Progenitor cell of endocrine pancreas (in vitro differentiated cells): ENCODE results near the gene CD96. TPM values are rescaled to one million over a fixed set of nuclear protein-coding genes. Genes with fewer than 3 reads are reported as not detected.

Source experiments
- DNase-seq: peaks from one replicate; pipeline ENCODE4 v3.0.0; 2021; ENCODE audit warnings: low spot score; ENCODE audit not compliant: unreplicated experiment
- H3K27ac Mint-ChIP-seq: 2 replicates; pipeline ENCODE4 v1.8.0; 2021; ENCODE audit warnings: mild to moderate bottlenecking, moderate library complexity, mixed read lengths
- H3K27me3 Mint-ChIP-seq: 2 replicates; pipeline ENCODE4 v1.8.0; 2021; ENCODE audit warnings: mixed read lengths
- H3K36me3 Mint-ChIP-seq: 2 replicates; pipeline ENCODE4 v1.8.0; 2022; ENCODE audit warnings: mixed read lengths; ENCODE audit not compliant: insufficient read depth
- H3K4me1 Mint-ChIP-seq: 2 replicates; pipeline ENCODE4 v1.8.0; 2021; ENCODE audit warnings: low read depth, mixed read lengths
- H3K4me3 Mint-ChIP-seq: 2 replicates; pipeline ENCODE4 v1.8.0; 2021; ENCODE audit warnings: low read depth, mild to moderate bottlenecking, moderate library complexity, mixed read lengths
- H3K9me3 Mint-ChIP-seq: 2 replicates; pipeline ENCODE4 v1.8.0; 2021; ENCODE audit warnings: low read depth, mixed read lengths
- total RNA-seq: library from RNA; stranded (reverse); gene quantifications from 2 replicates; pipeline ENCODE4 v1.2.1, GENCODE V29; 2021
- TF ChIP-seq, protein P1 (sequence below): fragments of 200-600 bp; sonication (generic); IDR thresholded peaks from one replicate; pipeline ENCODE4 v1.5.0; 2021; ENCODE audit warnings: antibody characterized with exemption, mild to moderate bottlenecking; ENCODE audit not compliant: unreplicated experiment

Gene CD96
- total RNA-seq, 1 donor from 2014 or later, result not detected

- Mint-ChIP-seq H3K27ac (no peak overlapping the region), H3K9me3 (peaks cover 4% of the 10 kb centered on the region), H3K4me3 (no peak overlapping the region), H3K4me1 (no peaks in the 10 kb centered on the region), H3K36me3 (no peaks in the 10 kb centered on the region), H3K27me3 (peaks cover 19% of the 10 kb centered on the region)
- TF ChIP-seq, protein P1, sequence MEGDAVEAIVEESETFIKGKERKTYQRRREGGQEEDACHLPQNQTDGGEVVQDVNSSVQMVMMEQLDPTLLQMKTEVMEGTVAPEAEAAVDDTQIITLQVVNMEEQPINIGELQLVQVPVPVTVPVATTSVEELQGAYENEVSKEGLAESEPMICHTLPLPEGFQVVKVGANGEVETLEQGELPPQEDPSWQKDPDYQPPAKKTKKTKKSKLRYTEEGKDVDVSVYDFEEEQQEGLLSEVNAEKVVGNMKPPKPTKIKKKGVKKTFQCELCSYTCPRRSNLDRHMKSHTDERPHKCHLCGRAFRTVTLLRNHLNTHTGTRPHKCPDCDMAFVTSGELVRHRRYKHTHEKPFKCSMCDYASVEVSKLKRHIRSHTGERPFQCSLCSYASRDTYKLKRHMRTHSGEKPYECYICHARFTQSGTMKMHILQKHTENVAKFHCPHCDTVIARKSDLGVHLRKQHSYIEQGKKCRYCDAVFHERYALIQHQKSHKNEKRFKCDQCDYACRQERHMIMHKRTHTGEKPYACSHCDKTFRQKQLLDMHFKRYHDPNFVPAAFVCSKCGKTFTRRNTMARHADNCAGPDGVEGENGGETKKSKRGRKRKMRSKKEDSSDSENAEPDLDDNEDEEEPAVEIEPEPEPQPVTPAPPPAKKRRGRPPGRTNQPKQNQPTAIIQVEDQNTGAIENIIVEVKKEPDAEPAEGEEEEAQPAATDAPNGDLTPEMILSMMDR, result no peak
- no peak for DNase-seq
Observed at GRCh38 chr3:111581403-111582119, 39.6 kb downstream of the CD96 start.

DNA sequence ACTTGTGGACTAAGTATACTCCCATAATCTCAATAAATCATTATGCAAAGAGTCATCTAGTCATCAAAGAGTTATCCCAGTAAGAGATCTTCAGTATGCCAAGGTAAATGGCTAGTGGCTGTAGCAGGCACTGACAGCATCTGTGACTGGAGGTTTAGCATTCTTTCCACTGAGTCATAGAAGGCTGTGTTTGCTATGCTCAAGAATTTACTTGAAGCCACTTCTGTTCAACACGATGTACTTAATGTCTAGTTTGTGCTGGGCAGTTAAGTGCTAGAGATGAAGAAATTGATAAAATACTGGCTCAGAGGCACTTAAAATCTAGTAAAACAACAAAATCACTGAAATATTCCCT lies 40.1 kb downstream of the CD96 start:
- TF ChIP-seq, protein P1, result no peak
- Mint-ChIP-seq H3K4me3 (no peak overlapping the region), H3K9me3 (peaks cover 8% of the 10 kb centered on the region), H3K27ac (no peak overlapping the region), H3K36me3 (peaks cover 1% of the 10 kb centered on the region), H3K4me1 (no peaks in the 10 kb centered on the region), H3K27me3 (peaks cover 19% of the 10 kb centered on the region)
- DNase-seq, result no peak

DNA sequence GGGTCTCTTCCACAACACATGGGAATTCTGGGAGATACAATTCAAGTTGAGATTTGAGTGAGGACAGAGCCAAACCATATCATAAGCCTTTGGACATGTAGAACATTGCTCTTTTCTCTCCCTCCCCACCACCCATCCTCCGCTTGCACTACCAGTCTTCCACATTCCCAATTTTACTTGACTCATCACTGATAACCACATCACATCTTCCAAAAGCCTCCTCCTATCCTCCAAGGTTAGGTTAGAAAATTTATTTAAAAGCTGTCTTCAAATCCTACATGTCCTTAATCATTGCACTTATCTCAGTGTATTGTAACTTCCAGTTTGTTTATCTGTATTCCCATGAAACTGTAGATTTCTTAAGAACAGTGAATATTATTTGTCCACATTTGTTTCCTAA lies 42.7 kb downstream of the CD96 start:
- H3K4me3 Mint-ChIP-seq, result no peak overlapping the region

GRCh38 chr3:111585217-111585616 lies 43.2 kb downstream of the CD96 start:
- Mint-ChIP-seq H3K9me3 (peaks cover 11% of the 10 kb centered on the region), H3K4me1 (no peaks in the 10 kb centered on the region), H3K36me3 (peaks cover 1% of the 10 kb centered on the region), H3K27ac (no peak overlapping the region), H3K4me3 (no peak overlapping the region), H3K27me3 (peaks cover 4% of the 10 kb centered on the region)
- no peak for DNase-seq
- TF ChIP-seq, protein P1, result no peak

More for the DNA sequence above, 42.7 kb downstream of the CD96 start:
- peaks cover 8% of the 10 kb centered on the region for H3K27me3 Mint-ChIP-seq
- DNase-seq, result no peak
- H3K9me3 Mint-ChIP-seq, result peaks cover 11% of the 10 kb centered on the region
- no peak overlapping the region for H3K27ac Mint-ChIP-seq
- TF ChIP-seq, protein P1, result no peak
- peaks cover 1% of the 10 kb centered on the region for H3K36me3 Mint-ChIP-seq
- no peaks in the 10 kb centered on the region for H3K4me1 Mint-ChIP-seq

DNA sequence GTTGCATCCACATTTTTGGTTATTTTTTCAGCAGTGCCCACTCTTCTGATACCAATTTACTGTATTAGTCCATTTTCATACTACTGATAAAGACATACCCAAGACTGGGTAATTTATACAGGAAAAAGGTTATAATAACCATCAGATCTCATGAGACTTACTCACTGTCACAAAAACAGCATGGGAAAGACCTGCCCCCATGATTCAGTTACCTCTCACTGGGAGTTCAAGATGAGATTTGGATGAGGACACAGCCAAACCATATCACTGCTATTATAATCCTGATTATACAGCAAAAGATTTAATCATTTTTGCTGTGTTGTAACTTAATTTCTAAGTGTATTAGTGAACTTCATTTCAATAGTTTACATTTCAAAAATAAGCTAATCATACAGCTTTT lies 46.5 kb downstream of the CD96 start:
- TF ChIP-seq, protein P1, result no peak
- H3K27me3 Mint-ChIP-seq, result peaks cover 3% of the 10 kb centered on the region
- H3K9me3 Mint-ChIP-seq, result peaks cover 11% of the 10 kb centered on the region
- H3K4me3 Mint-ChIP-seq, result no peak overlapping the region
- no peak overlapping the region for H3K27ac Mint-ChIP-seq
- no peaks in the 10 kb centered on the region for H3K4me1 Mint-ChIP-seq
- peaks cover 1% of the 10 kb centered on the region for H3K36me3 Mint-ChIP-seq
- DNase-seq, result no peak
